GM19238 (cell line): ENCODE results near the gene RETREG3.
"Not testable (repeated sequence)": the region's sequence is repeated elsewhere in the genome, so short reads cannot be mapped to it uniquely, and the experiment has no call there.

Source experiments
- DNase-seq: peaks from one replicate; pipeline ENCODE4 v3.0.0; 2011; ENCODE audit warnings: low spot score; ENCODE audit not compliant: insufficient read length

RETREG3 gene

GRCh38 chr17:42571435-42572225 lies 37.5 kb downstream of the RETREG3 start:
- no peak for DNase-seq

DNA sequence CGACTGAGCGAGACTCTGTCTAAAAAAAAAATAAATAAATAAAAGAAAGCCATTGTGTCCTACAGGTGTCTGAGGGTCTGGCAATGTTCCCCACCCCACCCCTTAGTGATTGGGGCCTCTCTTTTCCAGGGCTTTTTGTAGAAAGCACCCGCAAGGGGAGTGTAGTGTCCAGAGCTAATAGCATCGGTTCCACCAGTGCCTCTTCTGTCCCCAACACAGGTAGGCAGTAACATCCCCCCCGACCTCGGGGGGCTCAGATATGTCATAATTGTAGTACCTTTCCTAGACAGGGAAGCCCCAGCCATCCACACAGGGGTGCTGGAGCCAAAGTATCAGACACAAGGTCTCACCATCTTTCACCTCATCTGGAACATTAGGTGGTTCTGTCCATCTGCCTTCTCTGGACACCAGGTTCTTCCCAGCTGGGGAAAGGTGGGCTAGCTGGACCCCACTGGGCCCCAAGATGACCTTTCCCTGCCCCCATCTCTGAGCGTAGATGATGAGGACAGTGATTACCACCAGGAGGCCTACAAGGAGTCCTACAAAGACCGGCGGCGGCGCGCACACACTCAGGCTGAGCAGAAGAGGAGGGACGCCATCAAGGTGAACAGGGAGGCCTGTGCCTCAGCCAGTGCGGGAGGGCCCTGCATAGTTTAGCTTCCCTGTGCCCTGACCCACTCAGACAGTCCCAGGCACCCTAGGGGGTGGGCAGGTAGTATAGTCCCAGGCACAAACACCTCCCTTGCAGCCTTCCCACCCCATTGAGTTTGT lies 40.6 kb downstream of the RETREG3 start:
- no peak for DNase-seq

DNA sequence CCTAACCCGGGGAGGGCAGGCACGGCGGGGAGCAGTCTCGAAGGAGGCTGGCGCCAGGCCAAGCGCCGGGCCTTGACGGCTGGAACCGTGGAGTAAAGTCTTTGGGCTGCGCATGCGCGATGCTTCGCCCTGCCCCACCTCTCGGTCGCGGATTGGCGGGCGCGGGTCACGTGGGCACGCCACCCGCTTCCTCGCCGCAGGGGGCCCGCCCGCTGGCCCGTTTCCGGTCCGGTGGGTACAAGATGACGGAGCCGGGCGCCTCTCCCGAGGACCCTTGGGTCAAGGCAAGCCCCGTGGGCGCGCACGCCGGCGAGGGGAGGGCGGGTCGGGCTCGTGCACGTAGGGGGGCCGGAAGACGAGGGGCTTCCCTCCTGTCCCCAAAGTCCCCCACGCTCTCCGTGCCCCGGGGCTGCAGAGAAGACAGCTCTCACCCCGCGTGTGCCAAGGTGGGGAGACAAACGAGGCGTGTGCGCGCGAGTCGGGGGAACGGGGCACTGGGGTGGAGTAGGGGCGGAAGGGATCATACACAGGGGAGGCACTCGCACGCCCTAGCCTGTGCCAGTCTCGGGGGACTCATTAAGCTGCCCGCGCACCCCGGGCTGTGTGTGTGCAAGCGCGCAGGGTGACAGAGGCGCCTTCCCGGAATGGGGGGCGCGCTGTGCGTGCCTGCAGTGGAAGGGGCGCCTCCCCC lies 42.1 kb downstream of the RETREG3 start, which contains the start of gene MLX:
Gene MLX (plus strand): TSS at position 218 of the 691 bp plus-strand sequence. CDS start 25 bp downstream, at position 243.
- DNase-seq: peak; percentile 99

DNA sequence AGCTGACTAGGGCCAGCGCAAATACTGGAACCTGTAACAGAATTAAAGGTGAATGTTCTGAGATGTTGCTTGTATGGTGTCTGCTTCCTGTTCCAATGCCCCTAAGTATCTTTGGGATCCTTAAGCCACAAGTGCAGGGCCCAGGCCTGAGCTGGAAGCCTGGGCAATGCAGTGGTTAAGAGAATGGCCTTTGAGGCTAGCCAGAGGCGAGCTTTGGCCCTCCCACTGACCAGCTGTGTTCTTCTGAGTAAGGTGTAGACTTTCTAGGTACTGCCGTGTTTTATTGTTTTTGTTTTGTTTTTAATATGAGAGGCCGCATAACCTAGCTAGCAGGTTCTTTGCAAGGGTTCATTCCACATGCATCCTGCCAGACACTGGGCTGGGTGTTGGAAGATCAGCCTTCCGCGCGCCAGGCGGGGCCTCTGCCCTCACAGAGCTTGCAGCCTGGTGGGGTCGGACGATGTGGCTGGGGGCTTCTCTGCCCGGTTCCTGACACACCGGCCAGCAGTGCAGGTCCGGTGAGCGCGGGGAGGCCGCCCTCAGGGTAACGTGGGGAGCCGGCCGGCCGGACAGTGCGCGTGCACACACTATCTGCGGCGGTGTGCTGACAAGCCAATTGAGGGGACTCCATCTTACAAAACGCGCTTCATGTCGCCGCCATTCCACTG lies 42.8 kb downstream of the RETREG3 start:
- no peak for DNase-seq

- DNase-seq: no peak
These were observed 43.5 kb downstream of the RETREG3 start for GRCh38 chr17:42565523-42566214.

GRCh38 chr17:42564815-42565522 lies 44.2 kb downstream of the RETREG3 start:
- DNase-seq: no peak

DNA sequence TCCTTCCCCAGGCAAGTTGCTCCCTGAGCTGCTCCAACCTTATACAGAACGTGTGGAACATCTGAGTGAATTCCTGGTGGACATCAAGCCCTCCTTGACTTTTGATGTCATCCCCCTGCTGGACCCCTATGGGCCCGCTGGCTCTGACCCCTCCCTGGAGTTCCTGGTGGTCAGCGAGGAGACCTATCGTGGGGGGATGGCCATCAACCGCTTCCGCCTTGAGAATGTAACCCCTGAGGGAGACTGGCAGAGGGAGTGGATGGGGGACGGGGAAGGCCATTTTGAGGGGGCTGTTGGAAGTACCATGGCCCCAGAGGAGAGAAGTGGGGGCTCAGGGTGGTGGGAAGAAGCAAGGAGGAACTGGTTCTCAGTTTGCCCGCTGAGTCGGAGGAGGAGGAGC lies 45.2 kb downstream of the RETREG3 start:
- DNase-seq: no peak

DNA sequence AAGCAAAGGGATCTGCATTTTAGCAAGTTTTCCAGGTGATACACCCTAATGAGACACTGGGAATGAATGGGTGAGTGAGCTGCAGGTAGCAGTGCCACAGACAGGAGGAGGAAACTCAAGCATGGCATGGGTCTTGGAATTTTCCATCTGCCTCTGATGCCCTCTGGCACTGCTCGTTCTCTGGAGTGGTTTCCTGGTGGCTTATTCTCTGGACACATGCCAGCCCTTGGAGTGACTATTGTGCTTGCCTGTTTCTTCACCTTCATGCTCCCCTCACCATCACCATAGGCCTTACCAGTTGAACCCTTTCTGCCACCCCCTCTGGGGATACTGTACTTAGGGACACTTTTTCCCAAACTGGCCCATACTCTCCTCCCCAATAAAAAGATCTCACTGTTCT lies 45.6 kb downstream of the RETREG3 start:
- no peak for DNase-seq

DNA sequence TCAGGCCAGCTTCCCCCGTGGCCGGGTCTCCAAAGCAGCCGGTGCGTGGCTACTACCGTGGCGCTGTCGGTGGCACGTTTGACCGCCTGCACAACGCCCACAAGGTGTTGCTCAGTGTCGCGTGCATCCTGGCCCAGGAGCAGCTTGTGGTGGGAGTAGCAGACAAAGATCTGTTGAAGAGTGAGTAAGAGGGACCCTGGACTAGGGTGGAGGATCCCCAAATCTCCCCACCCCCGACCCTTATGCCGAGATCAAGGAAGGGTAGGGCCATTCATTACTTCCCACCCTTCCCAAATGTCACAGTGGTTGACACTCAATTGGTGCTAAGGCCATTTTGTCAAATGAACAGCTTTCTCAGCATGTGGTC lies 46.0 kb downstream of the RETREG3 start:
- DNase-seq: no peak

GRCh38 chr17:42562388-42563142 lies 46.6 kb downstream of the RETREG3 start:
- DNase-seq: peak; percentile 36

GRCh38 chr17:42561897-42562387 lies 47.2 kb downstream of the RETREG3 start, which contains the start of gene COASY:
COASY (plus strand) TSS chr17:42562148; CDS start chr17:42562623, 475 bp downstream.
- peak; percentile 96 for DNase-seq

GRCh38 chr17:42560246-42560645 lies 48.9 kb downstream of the RETREG3 start:
- DNase-seq: no peak

DNA sequence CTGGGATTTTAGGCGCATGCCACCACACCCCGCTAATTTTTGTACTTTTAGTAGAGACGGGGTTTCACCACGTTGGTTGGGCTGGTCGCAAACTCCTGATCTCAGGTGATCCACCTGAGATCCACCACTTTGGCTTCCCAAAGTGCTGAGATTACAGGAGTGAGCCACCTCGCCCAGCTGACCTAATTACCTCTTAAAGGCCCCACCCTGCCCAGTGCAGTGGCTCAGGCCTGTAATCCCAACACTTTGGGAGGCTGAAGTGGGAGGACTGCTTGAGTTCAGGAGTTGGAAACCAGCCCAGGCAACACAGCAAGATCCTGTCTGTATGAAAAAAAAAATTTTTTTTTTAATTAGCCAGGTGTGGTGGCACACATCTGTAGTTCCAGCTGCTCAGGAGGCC lies 50.1 kb downstream of the RETREG3 start:
- no peak for DNase-seq

- not testable (repeated sequence) for DNase-seq
These were observed 53.1 kb downstream of the RETREG3 start for GRCh38 chr17:42555961-42556617.

DNA sequence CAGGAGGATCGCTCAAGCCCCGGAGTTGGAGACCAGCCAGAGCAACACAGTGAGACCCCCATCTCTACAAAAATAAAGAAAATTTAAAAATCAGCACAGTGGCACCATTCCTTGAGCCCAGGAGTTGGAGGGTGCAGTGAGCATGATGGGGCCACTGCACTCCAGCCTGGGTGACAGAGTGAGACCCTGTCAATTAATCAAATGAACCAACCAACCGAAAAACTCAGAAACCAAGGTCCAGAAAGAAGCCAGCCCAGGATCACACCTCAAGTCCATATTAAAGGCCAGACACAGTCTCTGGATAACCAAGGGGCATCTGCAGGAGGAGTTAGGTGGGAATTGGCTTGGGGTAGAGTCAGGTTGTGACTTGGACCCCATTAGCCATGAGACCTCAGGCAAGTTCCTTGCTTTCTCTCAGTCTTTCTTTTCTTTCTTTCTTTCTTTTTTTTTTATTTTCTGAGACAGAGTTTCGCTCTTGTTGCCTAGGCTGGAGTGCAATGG lies 54.0 kb downstream of the RETREG3 start:
- no peak for DNase-seq

GRCh38 chr17:42554250-42555121 lies 54.7 kb downstream of the RETREG3 start:
- peak; percentile 93 for DNase-seq

- DNase-seq: no peak
These were observed 55.3 kb downstream of the RETREG3 start for GRCh38 chr17:42553866-42554249.
